Dendritic cell treated with granulocyte-macrophage colony-stimulating factor and Interleukin-4, amounts not matched to agents 40 ng/mL and 50 ng/mL, for 4 days (primary cell): Measurements from ENCODE around the gene SNX27.
"Not testable (repeated sequence)": the region's sequence is repeated elsewhere in the genome, so short reads cannot be mapped to it uniquely, and the experiment has no call there.

Experiments
- H3K27ac Mint-ChIP-seq: one replicate; pipeline ENCODE4 v1.8.0; 2022; ENCODE audit warnings: mild to moderate bottlenecking, mixed read lengths
- H3K27me3 Mint-ChIP-seq: one replicate; pipeline ENCODE4 v1.8.0; 2022; ENCODE audit warnings: mild to moderate bottlenecking, mixed read lengths
- H3K36me3 Mint-ChIP-seq: one replicate; pipeline ENCODE4 v1.8.0; 2022; ENCODE audit warnings: low read depth, mixed read lengths
- H3K4me1 Mint-ChIP-seq: one replicate; pipeline ENCODE4 v1.8.0; 2022; ENCODE audit warnings: low read depth, mixed read lengths
- H3K4me3 Mint-ChIP-seq: one replicate; pipeline ENCODE4 v1.8.0; 2022; ENCODE audit warnings: mild to moderate bottlenecking, moderate library complexity, mixed read lengths
- H3K9me3 Mint-ChIP-seq: one replicate; pipeline ENCODE4 v1.8.0; 2022; ENCODE audit warnings: mixed read lengths
- intact Hi-C: fragments of 100-400 bp; cut with micrococcal nuclease; formaldehyde crosslinking; loops from one replicate; pipeline ENCODE4 v1.15.0; 2022

The SNX27 gene

GRCh38 chr1:151613282-151613780 is 1.5 kb downstream of the SNX27 start:
- Mint-ChIP-seq H3K4me3 (peak overlapping the region; percentile 97), H3K27me3 (no peaks in the 10 kb centered on the region), H3K36me3 (peaks cover 30% of the 10 kb centered on the region), H3K27ac (peak overlapping the region; percentile 92), H3K4me1 (peaks cover 39% of the 10 kb centered on the region), H3K9me3 (no peaks in the 10 kb centered on the region)
- intact Hi-C loops = loop anchor here (2.0 to 10.0 kb wide), 2 partner anchors 51 to 73 kb away; partner anchors contain the start of gene TUFT1

- intact Hi-C loops = loop anchor here (10.0 kb wide), 1 partner anchor 49 kb away; no protein-coding TSS in a partner anchor
- Mint-ChIP-seq H3K27ac (no peak overlapping the region), H3K9me3 (no peaks in the 10 kb centered on the region), H3K36me3 (peaks cover 30% of the 10 kb centered on the region), H3K27me3 (no peaks in the 10 kb centered on the region), H3K4me3 (no peak overlapping the region), H3K4me1 (peaks cover 59% of the 10 kb centered on the region)
These were observed 4.1 kb downstream of the SNX27 start for GRCh38 chr1:151615711-151616504.

- H3K9me3 Mint-ChIP-seq = no peaks in the 10 kb centered on the region
- H3K4me1 Mint-ChIP-seq = peaks cover 63% of the 10 kb centered on the region
- H3K4me3 Mint-ChIP-seq = no peak overlapping the region
- H3K27me3 Mint-ChIP-seq = no peaks in the 10 kb centered on the region
- intact Hi-C loops = loop anchor here (10.0 kb wide), 1 partner anchor 48 kb away; no protein-coding TSS in a partner anchor
- H3K27ac Mint-ChIP-seq = no peak overlapping the region
- H3K36me3 Mint-ChIP-seq = peaks cover 30% of the 10 kb centered on the region
These were observed 4.6 kb downstream of the SNX27 start for GRCh38 chr1:151616505-151616849.

- peaks cover 23% of the 10 kb centered on the region for H3K36me3 Mint-ChIP-seq
These were observed 6.2 kb downstream of the SNX27 start for GRCh38 chr1:151618003-151618402.

GRCh38 chr1:151618470-151618869 is 6.6 kb downstream of the SNX27 start:
- H3K9me3 Mint-ChIP-seq = no peaks in the 10 kb centered on the region
- intact Hi-C loops = loop anchor here (10.0 kb wide), 1 partner anchor 46 kb away; no protein-coding TSS in a partner anchor
- peaks cover 18% of the 10 kb centered on the region for H3K36me3 Mint-ChIP-seq
- H3K27me3 Mint-ChIP-seq = no peaks in the 10 kb centered on the region
- peaks cover 58% of the 10 kb centered on the region for H3K4me1 Mint-ChIP-seq
- H3K4me3 Mint-ChIP-seq = no peak overlapping the region
- no peak overlapping the region for H3K27ac Mint-ChIP-seq

More at GRCh38 chr1:151618003-151618402, 6.2 kb downstream of the SNX27 start:
- no peaks in the 10 kb centered on the region for H3K9me3 Mint-ChIP-seq
- H3K27ac Mint-ChIP-seq = no peak overlapping the region
- no peaks in the 10 kb centered on the region for H3K27me3 Mint-ChIP-seq
- H3K4me1 Mint-ChIP-seq = peaks cover 63% of the 10 kb centered on the region
- no peak overlapping the region for H3K4me3 Mint-ChIP-seq
- intact Hi-C loops = loop anchor here (10.0 kb wide), 1 partner anchor 47 kb away; no protein-coding TSS in a partner anchor

GRCh38 chr1:151618996-151619395 is 7.1 kb downstream of the SNX27 start:
- Mint-ChIP-seq H3K27ac (peak overlapping the region; percentile 73), H3K4me1 (peaks cover 53% of the 10 kb centered on the region), H3K36me3 (peaks cover 13% of the 10 kb centered on the region)
- H3K4me3 Mint-ChIP-seq, H3K27me3 Mint-ChIP-seq, H3K9me3 Mint-ChIP-seq: not testable (repeated sequence)
- intact Hi-C loops = loop anchor here (10.0 kb wide), 1 partner anchor 46 kb away; no protein-coding TSS in a partner anchor

GRCh38 chr1:151619489-151620093 is 7.7 kb downstream of the SNX27 start:
- peak overlapping the region; percentile 73 for H3K27ac Mint-ChIP-seq
- H3K9me3 Mint-ChIP-seq = no peaks in the 10 kb centered on the region
- H3K4me3 Mint-ChIP-seq = no peak overlapping the region
- peaks cover 8% of the 10 kb centered on the region for H3K36me3 Mint-ChIP-seq
- no peaks in the 10 kb centered on the region for H3K27me3 Mint-ChIP-seq
- peaks cover 48% of the 10 kb centered on the region for H3K4me1 Mint-ChIP-seq
- intact Hi-C loops = loop anchor here (10.0 kb wide), 1 partner anchor 45 kb away; no protein-coding TSS in a partner anchor

GRCh38 chr1:151620286-151620685 is 8.4 kb downstream of the SNX27 start:
- H3K27me3 Mint-ChIP-seq = no peaks in the 10 kb centered on the region
- H3K27ac Mint-ChIP-seq = peak overlapping the region; percentile 73
- intact Hi-C loops = no loop called here
- H3K36me3 Mint-ChIP-seq = peaks cover 7% of the 10 kb centered on the region
- peaks cover 45% of the 10 kb centered on the region for H3K4me1 Mint-ChIP-seq
- H3K9me3 Mint-ChIP-seq = no peaks in the 10 kb centered on the region
- peak overlapping the region; percentile 70 for H3K4me3 Mint-ChIP-seq

GRCh38 chr1:151621351-151621750 is 9.5 kb downstream of the SNX27 start:
- H3K36me3 Mint-ChIP-seq = peaks cover 6% of the 10 kb centered on the region
- H3K27ac Mint-ChIP-seq = peak overlapping the region; percentile 73
- no peaks in the 10 kb centered on the region for H3K27me3 Mint-ChIP-seq
- H3K4me1 Mint-ChIP-seq = peaks cover 35% of the 10 kb centered on the region
- intact Hi-C loops = no loop called here
- no peaks in the 10 kb centered on the region for H3K9me3 Mint-ChIP-seq
- H3K4me3 Mint-ChIP-seq = peak overlapping the region; percentile 26

GRCh38 chr1:151624783-151625182 is 12.9 kb downstream of the SNX27 start:
- intact Hi-C loops = no loop called here
- peaks cover 28% of the 10 kb centered on the region for H3K4me1 Mint-ChIP-seq
- H3K27me3 Mint-ChIP-seq = no peaks in the 10 kb centered on the region
- H3K36me3 Mint-ChIP-seq = peaks cover 29% of the 10 kb centered on the region
- H3K9me3 Mint-ChIP-seq = no peaks in the 10 kb centered on the region
- no peak overlapping the region for H3K4me3 Mint-ChIP-seq
- H3K27ac Mint-ChIP-seq = no peak overlapping the region

- intact Hi-C loops = no loop called here
- H3K27ac Mint-ChIP-seq = no peak overlapping the region
These were observed 15.0 kb downstream of the SNX27 start for GRCh38 chr1:151626740-151627334.

GRCh38 chr1:151629278-151629677 is 17.4 kb downstream of the SNX27 start:
- H3K4me3 Mint-ChIP-seq = no peak overlapping the region
- intact Hi-C loops = no loop called here
- H3K36me3 Mint-ChIP-seq = peaks cover 38% of the 10 kb centered on the region
- H3K9me3 Mint-ChIP-seq = no peaks in the 10 kb centered on the region
- no peaks in the 10 kb centered on the region for H3K27me3 Mint-ChIP-seq
- H3K4me1 Mint-ChIP-seq = peaks cover 14% of the 10 kb centered on the region
- H3K27ac Mint-ChIP-seq = no peak overlapping the region

More at GRCh38 chr1:151626740-151627334, 15.0 kb downstream of the SNX27 start:
- Mint-ChIP-seq H3K27me3 (no peaks in the 10 kb centered on the region), H3K4me3 (no peak overlapping the region), H3K9me3 (no peaks in the 10 kb centered on the region), H3K36me3 (peaks cover 33% of the 10 kb centered on the region), H3K4me1 (peaks cover 9% of the 10 kb centered on the region)

GRCh38 chr1:151635479-151636072 is 23.7 kb downstream of the SNX27 start:
- H3K4me3 Mint-ChIP-seq = peak overlapping the region; percentile 13
- no peaks in the 10 kb centered on the region for H3K9me3 Mint-ChIP-seq
- H3K27ac Mint-ChIP-seq = peak overlapping the region; percentile 81
- peaks cover 33% of the 10 kb centered on the region for H3K4me1 Mint-ChIP-seq
- intact Hi-C loops = loop anchor here (10.0 kb wide), 1 partner anchor 49 kb away; no protein-coding TSS in a partner anchor
- peaks cover 27% of the 10 kb centered on the region for H3K36me3 Mint-ChIP-seq
- H3K27me3 Mint-ChIP-seq = no peaks in the 10 kb centered on the region
